Measurements from ENCODE around the gene MRPL19.

Gene MRPL19

GRCh38 chr2:75654012-75654411 lies 7.4 kb downstream of the MRPL19 start:
- TF ChIP-seq GABPA (IDR thresholded peaks at IDR 0.05; ENCODE audit: low read depth), result no peak
- TF ChIP-seq SPI1 (IDR thresholded peaks at IDR 0.05; ENCODE audit: borderline replicate concordance, low read depth), result no peak
- no peak for TF ChIP-seq REST (IDR thresholded peaks at IDR 0.05; ENCODE audit: insufficient replicate concordance, low read depth)
- no peak for TF ChIP-seq CTCF (IDR thresholded peaks at IDR 0.05; ENCODE audit: insufficient read depth, low read length)
- TF ChIP-seq POLR2AphosphoS5 (IDR thresholded peaks at IDR 0.05; ENCODE audit: low read depth), result no peak
- H3K27me3 ChIP-seq (ENCODE audit: insufficient read depth, poor library complexity, severe bottlenecking), result no peaks in the 10 kb centered on the region
- no peak overlapping the region for H3K4me3 ChIP-seq (replicated peaks; ENCODE audit: insufficient read depth, low read length)
- no peak for DNase-seq (ENCODE audit: low read depth in 1 of 2, low spot score in 1 of 2)
- H3K27ac ChIP-seq (replicated peaks), result no peak overlapping the region

- no peak overlapping the region for H3K27ac ChIP-seq (replicated peaks)
- H3K4me3 ChIP-seq (replicated peaks; ENCODE audit: insufficient read depth, low read length), result no peak overlapping the region
- DNase-seq (ENCODE audit: low read depth in 1 of 2, low spot score in 1 of 2), result peak; percentile 9 to 13
- H3K27me3 ChIP-seq (ENCODE audit: insufficient read depth, poor library complexity, severe bottlenecking), result no peaks in the 10 kb centered on the region
- no peak for TF ChIP-seq REST (IDR thresholded peaks at IDR 0.05; ENCODE audit: insufficient replicate concordance, low read depth)
These were observed 9.3 kb downstream of the MRPL19 start for GRCh38 chr2:75655861-75656260.

GRCh38 chr2:75656563-75656962 lies 10.0 kb downstream of the MRPL19 start:
- Histone ChIP-seq H3K4me3 (replicated peaks; ENCODE audit: insufficient read depth, low read length) (no peak overlapping the region), H3K27me3 (ENCODE audit: insufficient read depth, poor library complexity, severe bottlenecking) (no peaks in the 10 kb centered on the region), H3K27ac (replicated peaks) (no peak overlapping the region)
- TF ChIP-seq SPI1 (IDR thresholded peaks at IDR 0.05; ENCODE audit: borderline replicate concordance, low read depth) (no peak), CTCF (IDR thresholded peaks at IDR 0.05; ENCODE audit: insufficient read depth, low read length) (no peak), REST (IDR thresholded peaks at IDR 0.05; ENCODE audit: insufficient replicate concordance, low read depth) (no peak), GABPA (IDR thresholded peaks at IDR 0.05; ENCODE audit: low read depth) (no peak), POLR2AphosphoS5 (IDR thresholded peaks at IDR 0.05; ENCODE audit: low read depth) (no peak)
- no peak for DNase-seq (ENCODE audit: low read depth in 1 of 2, low spot score in 1 of 2)

GRCh38 chr2:75657798-75658197 lies 11.2 kb downstream of the MRPL19 start:
- peak in 1 of 2 experiments; percentile 13 for DNase-seq (ENCODE audit: low read depth in 1 of 2, low spot score in 1 of 2)
- H3K4me3 ChIP-seq (replicated peaks; ENCODE audit: insufficient read depth, low read length), result no peak overlapping the region
- H3K27ac ChIP-seq (replicated peaks), result no peak overlapping the region
- H3K27me3 ChIP-seq (ENCODE audit: insufficient read depth, poor library complexity, severe bottlenecking), result no peaks in the 10 kb centered on the region
- TF ChIP-seq REST (IDR thresholded peaks at IDR 0.05; ENCODE audit: insufficient replicate concordance, low read depth) (no peak), POLR2AphosphoS5 (IDR thresholded peaks at IDR 0.05; ENCODE audit: low read depth) (no peak), CTCF (IDR thresholded peaks at IDR 0.05; ENCODE audit: insufficient read depth, low read length) (no peak), GABPA (IDR thresholded peaks at IDR 0.05; ENCODE audit: low read depth) (no peak), SPI1 (IDR thresholded peaks at IDR 0.05; ENCODE audit: borderline replicate concordance, low read depth) (no peak)
